DMS114 treated with DMSO at 0.1 percent for 48 hours (cell line): ENCODE results near the gene FAM111A.

Experiments
- DNase-seq: peaks from one replicate; lab custom pipeline; 2025; ENCODE audit not compliant: unreplicated experiment; lab: John Stamatoyannopoulos, UW

Gene FAM111A

DNA sequence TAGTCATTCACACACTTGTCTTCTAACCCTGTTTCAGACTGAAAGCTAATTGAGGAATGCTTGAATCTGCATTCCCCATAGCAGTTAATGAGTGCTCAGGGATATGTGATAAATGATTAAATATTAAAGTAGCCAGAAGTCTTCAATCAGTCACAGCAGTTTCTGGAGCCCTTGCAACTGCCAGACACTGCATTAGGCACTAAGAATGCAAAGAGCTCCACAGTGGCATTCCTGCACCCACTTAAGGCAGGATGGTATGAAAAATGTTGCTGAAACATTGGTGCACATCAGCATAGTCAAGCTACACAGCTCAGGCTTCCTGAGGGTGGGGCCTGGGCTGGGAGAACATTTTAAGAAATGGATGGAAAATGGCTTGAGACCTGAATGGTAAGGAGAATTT is 35.7 kb downstream of the FAM111A start:
- no peak for DNase-seq

DNA sequence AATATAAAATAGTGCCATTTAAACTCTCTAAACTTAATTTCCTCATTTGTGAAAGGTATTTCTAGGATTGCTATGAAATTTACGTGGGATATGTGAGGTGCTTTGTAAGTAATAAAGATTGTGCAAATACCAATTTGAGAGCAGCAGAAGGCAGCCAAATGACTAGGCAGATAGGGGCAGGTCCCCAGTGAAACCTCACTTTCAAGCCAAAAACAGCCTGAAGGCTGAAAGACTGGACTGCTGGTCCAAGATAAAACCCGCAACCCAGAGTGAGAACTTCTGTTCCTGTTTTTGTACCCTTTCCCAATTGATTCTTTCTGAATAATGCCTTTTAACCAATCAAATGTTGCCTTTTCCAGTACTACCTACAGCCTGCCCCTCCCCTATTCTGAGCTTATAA is 36.5 kb downstream of the FAM111A start:
- DNase-seq = no peak

DNA sequence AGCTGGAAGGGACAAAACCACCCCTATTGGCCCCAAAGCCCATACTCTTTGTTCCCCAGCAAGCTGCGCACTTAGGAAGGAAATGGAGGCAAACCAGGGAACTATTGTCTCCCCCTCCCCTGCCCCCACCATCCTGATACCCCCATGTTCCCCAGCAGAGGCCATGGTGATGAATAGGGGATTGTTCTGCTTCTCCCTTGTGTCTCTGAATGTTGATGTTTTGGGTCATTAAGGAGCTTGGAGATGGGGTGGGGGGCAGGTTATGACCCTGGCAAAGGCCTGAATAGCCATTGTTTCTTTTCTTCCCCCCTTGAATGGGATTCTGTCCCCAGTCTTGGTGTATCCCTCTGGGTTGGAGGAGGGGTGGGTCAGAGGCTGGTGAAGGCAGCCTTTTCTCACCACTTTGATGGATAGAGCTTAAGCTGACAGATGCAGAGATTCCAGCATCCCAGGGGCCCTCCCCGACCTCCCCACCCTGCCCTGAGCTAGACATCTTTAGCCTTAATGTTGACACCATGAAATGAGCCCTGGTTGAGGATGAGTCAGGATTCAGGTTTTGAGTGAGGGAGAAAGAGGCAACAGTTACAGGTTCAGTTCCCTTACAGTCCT is 37.6 kb downstream of the FAM111A start:
- DNase-seq = no peak

DNA sequence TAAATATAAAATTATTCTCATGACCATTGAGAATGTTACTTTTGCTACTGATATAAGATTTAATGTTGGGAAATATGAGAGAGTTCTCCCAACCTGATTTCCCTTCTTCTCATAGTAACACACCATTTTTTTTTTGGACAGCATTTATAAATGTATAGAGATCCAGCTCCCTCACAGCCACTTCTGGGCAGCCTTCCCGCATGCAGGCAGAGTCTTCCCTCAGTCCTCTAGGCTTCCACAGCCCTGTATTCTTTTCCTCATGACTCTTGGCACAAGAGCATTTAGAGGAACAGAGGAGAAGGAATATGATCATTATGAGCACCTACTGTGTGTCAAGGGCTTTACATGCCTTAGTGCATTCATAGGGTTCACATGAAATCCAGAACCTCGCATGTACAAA is 38.3 kb downstream of the FAM111A start:
- no peak for DNase-seq

DNA sequence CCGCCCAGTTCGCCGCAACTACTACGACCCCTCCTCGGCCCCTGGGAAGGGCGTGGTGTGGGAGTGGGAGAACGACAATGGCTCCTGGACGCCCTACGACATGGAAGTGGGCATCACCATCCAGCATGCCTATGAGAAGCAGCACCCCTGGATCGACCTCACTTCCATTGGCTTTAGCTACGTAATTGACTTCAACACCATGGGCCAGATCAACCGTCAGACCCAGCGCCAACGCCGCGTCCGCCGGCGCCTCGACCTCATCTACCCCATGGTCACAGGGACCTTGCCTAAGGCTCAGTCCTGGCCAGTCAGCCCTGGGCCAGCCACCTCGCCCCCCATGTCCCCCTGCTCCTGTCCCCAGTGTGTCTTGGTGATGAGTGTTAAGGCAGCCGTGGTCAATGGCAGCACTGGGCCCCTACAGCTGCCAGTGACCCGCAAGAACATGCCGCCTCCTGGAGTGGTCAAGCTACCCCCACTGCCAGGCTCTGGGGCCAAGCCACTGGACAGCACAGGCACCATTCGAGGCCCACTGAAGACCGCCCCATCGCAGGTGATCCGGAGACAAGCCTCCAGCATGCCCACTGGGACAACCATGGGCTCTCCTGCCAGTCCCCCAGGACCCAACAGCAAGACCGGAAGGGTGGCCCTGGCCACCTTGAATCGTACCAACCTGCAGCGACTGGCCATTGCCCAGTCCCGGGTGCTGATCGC is 39.2 kb downstream of the FAM111A start:
- DNase-seq = no peak

DNA sequence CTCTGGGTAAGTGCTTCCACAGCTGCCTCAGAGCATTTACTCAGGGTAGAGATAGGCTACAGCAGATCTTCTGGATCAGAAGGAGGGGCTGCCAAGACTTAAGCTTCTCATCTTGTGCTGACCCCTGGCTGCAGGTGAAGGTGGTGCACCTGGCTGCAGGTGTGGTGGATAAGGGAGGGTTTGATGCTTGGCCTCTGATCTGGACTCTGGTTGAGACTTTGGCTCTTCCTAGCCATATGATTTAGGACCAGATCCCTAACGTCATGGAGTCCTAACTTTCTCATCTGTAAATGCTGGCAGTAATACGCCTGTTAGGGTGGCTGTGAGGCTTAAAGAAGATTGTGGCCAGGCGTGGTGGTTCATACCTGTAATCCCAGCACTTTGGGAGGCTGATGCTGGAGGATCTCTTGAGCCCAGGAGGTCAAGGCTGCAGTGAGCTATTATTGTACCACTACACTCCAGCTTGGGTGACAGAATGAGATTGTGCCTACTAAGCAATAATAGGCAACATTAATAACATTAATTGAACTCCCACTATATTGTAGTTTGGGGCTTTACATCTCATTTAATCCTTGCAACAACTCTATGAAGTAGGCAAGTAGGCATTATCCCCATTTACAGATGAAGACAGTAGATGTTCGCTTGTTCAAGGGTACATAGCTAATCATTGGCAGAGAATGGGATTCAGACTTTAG is 39.9 kb downstream of the FAM111A start:
- DNase-seq = no peak

DNA sequence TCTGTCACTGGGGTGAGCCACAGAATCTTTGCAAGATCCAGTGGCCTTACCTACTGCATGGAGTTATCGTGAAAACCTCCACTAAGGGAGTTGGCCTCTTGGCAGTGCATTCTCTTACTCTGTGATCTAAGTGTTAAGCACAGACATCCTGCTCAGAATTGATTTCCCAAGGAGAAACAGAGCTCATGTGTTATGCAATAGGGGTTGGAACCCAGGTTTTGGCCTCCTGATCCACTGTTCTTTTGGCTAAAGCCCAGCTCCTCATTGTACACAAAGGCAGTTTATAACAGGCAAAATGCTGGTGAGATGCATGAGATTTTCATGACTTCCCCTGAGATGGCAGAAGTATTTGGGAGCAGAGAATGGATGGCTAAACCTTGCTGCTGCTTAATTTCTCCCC is 41.1 kb downstream of the FAM111A start:
- DNase-seq = no peak

DNA sequence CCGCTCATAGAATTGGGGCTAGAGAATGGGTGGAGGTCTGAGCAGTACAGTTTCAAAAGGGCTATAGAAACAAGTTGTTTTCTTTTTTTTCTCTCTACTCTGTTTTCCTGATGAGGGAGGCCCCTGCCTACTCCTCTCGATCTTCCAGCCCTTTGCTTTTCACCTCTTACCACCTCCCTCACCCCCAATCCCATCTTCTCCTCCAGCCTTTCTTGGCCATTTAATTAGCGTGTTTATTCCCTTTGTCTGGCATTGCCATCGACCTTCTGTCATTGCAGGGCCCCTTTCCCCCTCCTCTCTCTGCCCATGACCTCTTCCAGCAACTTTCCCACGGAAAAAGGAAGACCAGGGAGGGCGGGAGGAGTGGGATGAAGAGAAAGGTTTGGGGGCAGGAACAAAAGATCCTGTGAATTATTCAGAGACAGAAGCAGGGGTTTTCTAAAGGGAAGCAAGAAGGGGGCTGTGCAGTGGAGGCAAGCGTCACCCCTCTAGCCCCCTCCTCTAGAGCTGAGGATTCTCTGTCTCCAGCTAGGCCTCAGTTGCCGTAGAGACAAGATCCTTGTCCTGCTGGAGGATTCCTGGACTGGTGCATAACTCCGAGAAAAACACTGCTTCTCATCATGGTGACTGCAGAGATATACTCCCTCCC is 42.2 kb downstream of the FAM111A start:
- no peak for DNase-seq

DNA sequence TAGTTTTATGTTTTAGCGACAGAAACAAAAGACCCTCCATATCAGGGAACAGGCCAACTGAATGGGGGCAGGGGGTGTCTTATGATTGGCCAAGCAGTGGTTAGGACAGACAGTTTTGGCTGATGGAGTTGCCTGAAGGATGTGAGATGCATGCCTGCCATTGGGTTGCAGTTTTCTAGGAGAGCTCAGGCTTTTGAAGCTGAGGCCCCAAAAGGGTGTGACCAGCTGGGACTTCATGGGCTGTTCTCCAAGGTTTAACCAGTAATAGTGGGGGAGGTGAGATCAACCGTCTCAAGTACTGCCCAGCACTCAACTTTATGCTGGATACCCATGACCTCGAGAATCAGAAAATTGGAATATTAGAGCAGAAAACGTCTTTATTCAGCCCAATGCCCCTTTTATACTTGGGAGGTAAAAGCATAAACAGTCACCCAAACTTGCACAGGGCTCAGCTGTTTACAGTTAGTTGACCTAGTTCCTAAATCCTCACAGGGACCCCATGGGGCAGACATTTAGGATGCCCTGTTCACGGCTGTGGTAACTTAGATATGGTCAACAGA is 42.8 kb downstream of the FAM111A start:
- DNase-seq = no peak

DNA sequence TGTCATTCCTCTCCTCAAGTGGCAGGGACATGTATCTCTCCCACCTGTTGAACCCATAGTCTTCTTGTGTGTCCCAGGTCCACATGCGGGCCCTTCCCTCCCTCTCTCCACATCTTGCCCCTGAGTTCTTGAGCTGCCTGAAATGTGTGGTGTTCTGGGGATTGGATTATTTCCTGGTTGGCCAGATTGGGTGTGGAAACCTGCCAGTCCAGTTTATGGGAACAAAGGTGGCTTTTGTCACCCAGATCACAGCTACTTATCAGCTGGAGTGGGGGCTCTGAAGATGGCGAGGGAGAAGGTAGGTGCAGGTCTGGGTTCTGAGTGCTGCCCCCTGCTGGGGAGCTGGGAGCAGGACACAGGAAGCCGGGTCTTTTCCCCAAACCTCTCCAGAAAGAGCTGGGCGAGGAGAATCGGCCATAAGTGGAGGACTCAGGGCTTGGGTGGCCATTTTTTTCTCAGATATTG is 43.5 kb downstream of the FAM111A start:
- no peak for DNase-seq

DNA sequence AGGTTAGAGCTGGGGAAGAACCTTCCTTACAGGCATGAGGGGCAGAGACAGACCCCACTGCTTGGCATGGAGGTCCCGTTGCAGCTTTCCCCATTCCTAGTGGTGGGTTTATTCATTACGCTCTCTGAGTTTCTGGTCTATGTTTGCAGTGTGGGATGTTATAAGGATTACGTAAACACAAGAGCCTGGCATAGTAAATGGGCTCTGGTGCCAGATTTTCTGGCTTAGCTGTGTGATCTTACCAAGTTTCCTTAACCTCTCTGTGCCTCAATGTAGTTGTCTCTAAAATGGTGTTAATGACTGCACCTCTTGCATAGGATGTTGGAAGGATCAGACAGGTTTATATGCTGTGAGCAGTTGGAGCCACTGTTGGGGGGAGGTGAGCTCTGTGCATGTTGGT is 44.4 kb downstream of the FAM111A start:
- no peak for DNase-seq

DNA sequence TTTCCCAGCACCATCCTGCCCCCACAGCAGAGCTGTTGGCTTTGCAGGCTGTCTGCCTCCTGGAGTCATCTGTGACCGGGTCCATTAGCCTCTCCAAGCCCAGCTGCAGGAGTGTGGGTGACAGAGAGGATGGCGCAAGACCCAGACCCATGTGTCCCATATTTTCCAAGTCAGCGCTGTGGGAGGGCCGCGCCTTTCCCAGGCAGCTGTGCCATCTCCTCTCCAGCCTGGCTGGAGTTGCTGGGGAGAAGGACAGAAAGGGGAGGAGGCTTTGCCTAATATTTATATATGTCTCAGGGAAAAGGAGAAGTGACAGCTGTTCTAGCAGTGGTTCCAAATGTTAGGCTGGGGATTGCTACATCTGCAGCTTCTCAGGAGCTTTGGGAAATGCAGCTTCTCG is 44.9 kb downstream of the FAM111A start:
- DNase-seq = no peak

DNA sequence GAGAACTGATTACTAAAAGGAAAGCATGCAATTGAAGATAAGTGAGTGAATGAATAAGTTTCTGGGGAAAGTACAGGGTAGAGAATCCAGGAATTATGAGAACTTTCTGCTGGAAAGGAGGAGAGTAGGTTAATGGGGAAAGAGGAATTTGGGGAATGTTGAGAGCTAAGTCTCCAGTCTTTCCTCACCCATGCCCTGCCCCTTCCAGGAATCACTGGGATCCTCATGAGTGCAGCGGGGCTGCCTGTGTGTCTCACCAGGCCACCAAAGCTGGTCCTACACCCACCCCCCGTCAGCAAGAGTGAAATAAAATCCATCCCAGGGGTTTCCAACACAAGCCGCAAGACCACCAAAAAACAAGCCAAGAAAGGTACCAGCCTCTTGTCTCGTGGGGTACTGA is 46.3 kb downstream of the FAM111A start:
- no peak for DNase-seq

DNA sequence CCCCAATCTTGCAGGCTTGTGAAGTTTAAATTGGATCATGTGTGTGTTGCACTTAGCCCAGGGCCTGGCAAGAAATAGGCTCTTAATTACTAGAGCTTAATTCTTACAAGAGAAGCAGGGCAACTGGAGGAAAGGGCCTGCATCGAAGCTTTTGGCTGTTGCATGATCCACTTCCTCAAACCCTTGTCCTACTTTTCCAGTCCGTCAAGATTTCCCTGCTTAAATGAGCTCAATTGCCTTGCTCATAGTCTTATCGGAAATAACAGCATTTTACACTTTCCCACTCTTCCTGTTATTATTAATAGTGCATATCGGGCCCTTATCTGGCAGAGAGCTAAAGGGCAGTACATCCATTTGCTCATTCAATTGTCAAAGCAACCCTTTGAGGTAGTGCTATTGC is 47.3 kb downstream of the FAM111A start:
- no peak for DNase-seq

DNA sequence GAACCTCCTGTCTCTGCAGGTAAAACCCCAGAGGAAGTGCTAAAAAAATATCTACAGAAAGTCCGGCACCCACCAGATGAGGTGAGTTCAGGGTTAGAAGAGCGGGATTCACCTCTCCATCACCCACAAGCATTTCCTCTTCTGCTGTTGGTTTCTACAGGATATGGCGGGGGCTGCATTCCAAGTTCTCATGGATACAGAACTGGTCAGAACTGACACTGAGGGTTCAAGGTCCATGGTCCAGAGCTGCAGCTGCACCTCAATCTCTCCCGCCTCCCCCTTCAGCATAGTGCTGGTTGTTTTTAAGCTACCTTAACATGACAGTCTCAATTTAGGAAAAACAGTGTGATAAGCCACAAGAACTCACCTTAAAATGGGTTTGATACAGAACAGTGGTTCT is 48.4 kb downstream of the FAM111A start:
- DNase-seq = no peak

DNA sequence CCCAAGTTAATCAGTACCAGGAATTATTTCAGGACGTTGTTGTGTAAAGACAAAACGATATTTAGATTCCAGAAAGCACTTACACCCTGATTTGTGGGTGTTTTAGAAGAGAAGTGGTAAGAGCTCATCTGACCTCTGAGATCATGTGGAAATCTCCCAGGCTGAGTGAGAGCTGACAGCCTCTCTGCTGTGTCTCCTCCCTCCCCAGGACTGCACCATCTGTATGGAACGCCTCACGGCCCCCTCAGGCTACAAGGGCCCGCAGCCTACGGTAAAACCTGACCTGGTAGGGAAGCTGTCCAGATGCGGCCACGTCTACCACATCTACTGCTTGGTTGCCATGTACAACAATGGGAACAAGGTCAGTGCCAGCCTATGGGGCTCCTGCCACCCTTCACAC is 49.2 kb downstream of the FAM111A start:
- DNase-seq = no peak

DNA sequence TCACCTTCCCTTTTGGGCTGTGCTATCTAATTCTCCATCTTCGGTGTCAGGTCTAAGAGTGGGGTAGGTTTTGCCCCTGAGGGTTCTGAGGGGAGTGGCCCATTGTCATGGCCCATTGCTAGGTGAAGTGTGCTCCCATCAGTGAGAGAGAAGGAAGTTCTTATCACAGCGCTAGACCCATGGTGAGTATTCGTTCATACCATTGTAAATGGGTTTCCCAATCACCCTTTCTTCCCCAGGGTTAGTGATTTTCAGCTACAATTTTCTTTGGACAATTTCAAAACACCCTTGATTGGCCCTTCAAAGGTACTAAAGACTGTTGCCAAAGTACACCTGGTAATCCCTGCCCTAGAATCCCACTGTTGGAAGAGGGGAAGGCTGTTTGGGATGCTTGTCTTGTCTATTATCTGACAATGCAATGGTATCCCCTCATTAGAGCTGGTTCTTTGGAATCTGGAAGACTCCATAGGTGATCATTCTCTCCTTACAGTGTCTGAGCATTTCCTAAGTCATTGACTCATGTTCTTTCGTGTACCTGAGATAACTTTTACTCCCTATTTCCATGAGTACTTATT is 49.9 kb downstream of the FAM111A start:
- DNase-seq = no peak

DNA sequence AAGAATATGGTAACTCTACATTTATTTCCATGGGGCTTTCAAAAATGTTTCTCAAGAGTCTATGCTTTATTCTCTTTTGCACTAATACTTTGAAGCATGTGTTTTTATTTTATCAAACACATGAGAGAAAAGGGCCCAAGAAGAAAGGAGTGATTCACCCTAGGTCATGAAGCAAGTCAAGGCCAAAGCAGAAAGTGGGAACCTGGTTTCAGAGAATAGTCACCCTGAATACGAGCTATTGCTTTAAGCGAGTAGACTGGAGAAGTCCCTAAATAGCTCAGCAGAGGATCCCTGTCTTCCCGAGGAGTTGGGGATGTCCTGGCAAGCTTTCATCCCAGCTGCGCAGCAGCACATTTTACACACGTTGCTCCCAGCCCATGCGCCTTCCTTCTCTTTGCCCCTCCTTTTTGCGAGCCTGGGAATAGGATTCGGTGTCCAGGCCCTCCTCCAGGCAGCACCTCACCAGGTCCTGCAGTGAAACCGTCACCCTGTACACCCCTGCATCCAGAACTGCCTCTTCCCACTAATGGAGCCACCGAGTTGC is 51.0 kb downstream of the FAM111A start:
- DNase-seq = no peak

DNA sequence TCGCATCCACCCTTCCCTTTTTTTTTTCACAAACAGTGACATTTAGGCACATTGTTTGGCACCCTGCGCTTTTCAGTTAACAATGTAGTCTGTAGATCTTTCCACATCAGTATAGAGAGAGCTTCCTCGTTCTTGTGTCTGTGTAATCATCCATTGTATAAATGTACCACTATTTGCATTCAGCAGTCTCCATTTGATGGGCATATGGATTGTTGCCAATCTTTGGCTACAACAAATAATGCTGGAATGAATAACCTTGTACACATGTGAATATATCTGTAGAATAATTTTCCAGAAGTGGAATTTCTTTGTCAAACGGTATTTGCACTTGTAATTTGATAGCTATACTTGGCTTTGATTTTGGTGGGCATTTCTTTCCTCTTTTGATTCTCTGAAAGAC is 52.9 kb downstream of the FAM111A start:
- no peak for DNase-seq

DNA sequence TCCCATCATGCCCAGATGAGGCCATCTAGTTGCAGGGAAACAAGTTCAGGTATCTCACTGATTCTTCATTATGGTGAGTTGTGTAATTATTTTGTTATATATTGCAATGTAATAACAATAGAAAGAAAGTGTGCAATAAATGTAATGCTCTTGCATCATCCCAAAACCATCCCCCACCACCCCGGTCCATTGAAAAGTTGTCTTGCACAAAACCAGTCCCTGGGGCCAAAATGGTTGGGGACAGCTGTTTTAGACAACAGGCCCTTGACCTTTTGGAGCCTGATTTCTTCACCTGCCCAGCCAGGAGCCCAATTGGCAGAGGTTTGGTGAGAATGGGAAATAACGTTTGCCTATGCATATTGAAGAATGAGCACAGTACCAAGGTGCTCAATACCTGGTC is 54.1 kb downstream of the FAM111A start:
- DNase-seq = no peak

DNA sequence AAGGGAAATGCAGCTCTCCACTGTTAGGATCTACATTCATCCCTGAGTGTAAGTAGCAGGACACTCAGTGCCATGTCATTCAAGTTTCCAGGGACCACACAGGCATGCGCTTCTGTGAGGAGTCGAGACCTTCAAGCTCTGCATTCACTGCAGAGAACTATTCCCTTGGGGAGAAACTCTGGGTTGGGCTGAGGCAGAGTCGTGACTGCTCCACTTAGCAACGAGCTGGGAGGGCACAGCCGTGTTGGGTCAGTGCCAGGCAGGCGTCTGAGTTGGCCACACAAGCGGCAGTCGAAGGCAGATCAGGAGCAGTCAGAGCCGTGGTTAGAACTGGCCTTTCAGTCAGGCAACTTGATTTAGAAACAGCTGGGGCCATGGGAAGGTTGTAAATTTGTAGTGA is 55.3 kb downstream of the FAM111A start:
- DNase-seq = no peak
